ENCODE data around the gene SCN4B. TPM values are rescaled to one million over a fixed set of nuclear protein-coding genes. Genes with fewer than 3 reads are reported as not detected.

Gene SCN4B
- polyA plus RNA-seq, 1 donor (not counting 4 experiments of a cell fraction or from before 2014, with no cell fraction given), result 7.7 TPM

DNA sequence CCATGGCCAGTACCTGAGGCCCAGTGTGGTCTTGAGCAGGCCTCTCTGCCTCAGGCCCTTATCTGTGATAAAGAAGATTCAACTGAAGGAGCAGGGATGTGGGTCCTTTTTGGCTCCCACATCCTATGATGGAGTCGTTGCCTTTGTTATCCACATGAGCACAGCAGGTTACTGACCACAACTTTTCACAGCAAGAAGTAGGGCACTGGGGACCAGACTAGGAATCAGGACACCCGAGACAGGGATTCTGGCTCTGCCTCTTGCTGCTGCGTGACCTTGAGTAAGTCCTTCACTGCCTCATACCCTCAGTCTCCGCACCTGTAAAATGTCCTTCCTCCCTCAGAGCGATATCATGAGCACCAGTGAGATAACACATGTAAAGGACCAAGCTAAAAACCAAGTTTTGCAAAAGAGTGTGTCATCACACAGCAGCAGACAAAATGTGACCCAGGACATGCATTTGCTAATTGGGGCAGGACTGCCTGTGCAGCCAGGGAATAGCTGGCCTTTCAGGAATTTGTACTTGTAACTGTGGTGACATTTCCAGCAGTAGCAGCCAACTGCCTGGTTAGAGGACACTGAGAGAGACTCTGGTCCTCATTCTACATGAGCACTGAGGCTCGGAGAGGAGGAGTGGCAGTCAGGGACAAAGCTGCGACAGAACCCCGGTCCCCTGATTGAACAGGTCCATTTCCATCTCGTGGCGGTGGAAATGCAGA, 52.6 kb downstream of the SCN4B start:
- Histone ChIP-seq H3K4me1 (ENCODE audit: control insufficient read depth, extremely low read depth, insufficient read depth, low read length) (no peaks in the 10 kb centered on the region), H3K36me3 (ENCODE audit: control insufficient read depth in 2 of 2, extremely low read depth in 1 of 2, insufficient read depth in 2 of 2, low read length in 2 of 2) (no peaks in the 10 kb centered on the region), H4K20me1 (ENCODE audit: control insufficient read depth, extremely low read depth, insufficient read depth, low read length) (no peaks in the 10 kb centered on the region), H3K4me3 (ENCODE audit: control insufficient read depth in 2 of 3, extremely low read depth in 1 of 3, insufficient read depth in 2 of 3, low read depth in 1 of 3, low read length in 3 of 3) (no peak overlapping the region), H3K27me3 (ENCODE audit: control insufficient read depth, extremely low read depth, insufficient read depth, low read length) (no peaks in the 10 kb centered on the region), H3K27ac (ENCODE audit: control insufficient read depth, insufficient read depth, low read length) (no peak overlapping the region), H2AFZ (ENCODE audit: control insufficient read depth, low read length) (no peak overlapping the region), H3K4me2 (ENCODE audit: control insufficient read depth, extremely low read depth, insufficient read depth, low read depth, low read length) (no peak overlapping the region), H3K9me1 (ENCODE audit: control insufficient read depth, extremely low read depth, insufficient read depth, low read length) (no peaks in the 10 kb centered on the region), H3K79me2 (ENCODE audit: control insufficient read depth, insufficient read depth, low read length) (no peaks in the 10 kb centered on the region), H3K9me3 (ENCODE audit: control insufficient read depth, low read depth, low read length) (no peaks in the 10 kb centered on the region), H3K9ac (ENCODE audit: control insufficient read depth, extremely low read depth, insufficient read depth, low read length) (no peak overlapping the region)
- dilution Hi-C loops (cut with MboI; ENCODE audit: extremely low pct_ligation_motif_present, low sequenced_read_pairs), result no loop called here
- FAIRE-seq (no peak), DNase-seq (ENCODE audit: low read depth, low spot score) (no peak)
- TF ChIP-seq, protein P1, sequence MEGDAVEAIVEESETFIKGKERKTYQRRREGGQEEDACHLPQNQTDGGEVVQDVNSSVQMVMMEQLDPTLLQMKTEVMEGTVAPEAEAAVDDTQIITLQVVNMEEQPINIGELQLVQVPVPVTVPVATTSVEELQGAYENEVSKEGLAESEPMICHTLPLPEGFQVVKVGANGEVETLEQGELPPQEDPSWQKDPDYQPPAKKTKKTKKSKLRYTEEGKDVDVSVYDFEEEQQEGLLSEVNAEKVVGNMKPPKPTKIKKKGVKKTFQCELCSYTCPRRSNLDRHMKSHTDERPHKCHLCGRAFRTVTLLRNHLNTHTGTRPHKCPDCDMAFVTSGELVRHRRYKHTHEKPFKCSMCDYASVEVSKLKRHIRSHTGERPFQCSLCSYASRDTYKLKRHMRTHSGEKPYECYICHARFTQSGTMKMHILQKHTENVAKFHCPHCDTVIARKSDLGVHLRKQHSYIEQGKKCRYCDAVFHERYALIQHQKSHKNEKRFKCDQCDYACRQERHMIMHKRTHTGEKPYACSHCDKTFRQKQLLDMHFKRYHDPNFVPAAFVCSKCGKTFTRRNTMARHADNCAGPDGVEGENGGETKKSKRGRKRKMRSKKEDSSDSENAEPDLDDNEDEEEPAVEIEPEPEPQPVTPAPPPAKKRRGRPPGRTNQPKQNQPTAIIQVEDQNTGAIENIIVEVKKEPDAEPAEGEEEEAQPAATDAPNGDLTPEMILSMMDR (optimal IDR thresholded peaks at IDR 0.05 in 1 of 3, IDR thresholded peaks at IDR 0.05 in 1 of 3, conservative IDR thresholded peaks at IDR 0.05 in 1 of 3; ENCODE audit: extremely low read depth in 1 of 3, insufficient read depth in 2 of 3, low read length in 3 of 3), result no peak
- no peak for TF ChIP-seq EZH2 (IDR thresholded peaks at IDR 0.05; ENCODE audit: low read length)

- no peaks in the 10 kb centered on the region for H3K79me2 ChIP-seq (ENCODE audit: control insufficient read depth, insufficient read depth, low read length)
- H2AFZ ChIP-seq (ENCODE audit: control insufficient read depth, low read length), result no peak overlapping the region
- no peaks in the 10 kb centered on the region for H4K20me1 ChIP-seq (ENCODE audit: control insufficient read depth, extremely low read depth, insufficient read depth, low read length)
- H3K9me3 ChIP-seq (ENCODE audit: control insufficient read depth, low read depth, low read length), result no peaks in the 10 kb centered on the region
- no peak for FAIRE-seq
- no peaks in the 10 kb centered on the region for H3K4me1 ChIP-seq (ENCODE audit: control insufficient read depth, extremely low read depth, insufficient read depth, low read length)
- TF ChIP-seq EZH2 (IDR thresholded peaks at IDR 0.05; ENCODE audit: low read length), result no peak
- TF ChIP-seq, protein P1 (optimal IDR thresholded peaks at IDR 0.05 in 1 of 3, IDR thresholded peaks at IDR 0.05 in 1 of 3, conservative IDR thresholded peaks at IDR 0.05 in 1 of 3; ENCODE audit: extremely low read depth in 1 of 3, insufficient read depth in 2 of 3, low read length in 3 of 3), result no peak
- no peak overlapping the region for H3K4me3 ChIP-seq (ENCODE audit: control insufficient read depth in 2 of 3, extremely low read depth in 1 of 3, insufficient read depth in 2 of 3, low read depth in 1 of 3, low read length in 3 of 3)
- no peak overlapping the region for H3K4me2 ChIP-seq (ENCODE audit: control insufficient read depth, extremely low read depth, insufficient read depth, low read depth, low read length)
- no peaks in the 10 kb centered on the region for H3K9me1 ChIP-seq (ENCODE audit: control insufficient read depth, extremely low read depth, insufficient read depth, low read length)
- H3K27me3 ChIP-seq (ENCODE audit: control insufficient read depth, extremely low read depth, insufficient read depth, low read length), result no peaks in the 10 kb centered on the region
- no peaks in the 10 kb centered on the region for H3K36me3 ChIP-seq (ENCODE audit: control insufficient read depth in 2 of 2, extremely low read depth in 1 of 2, insufficient read depth in 2 of 2, low read length in 2 of 2)
- H3K9ac ChIP-seq (ENCODE audit: control insufficient read depth, extremely low read depth, insufficient read depth, low read length), result no peak overlapping the region
- no peak for DNase-seq (ENCODE audit: low read depth, low spot score)
- dilution Hi-C loops (cut with MboI; ENCODE audit: extremely low pct_ligation_motif_present, low sequenced_read_pairs), result no loop called here
- no peak overlapping the region for H3K27ac ChIP-seq (ENCODE audit: control insufficient read depth, insufficient read depth, low read length)
Measured at GRCh38 chr11:118098996-118099837, 53.4 kb downstream of the SCN4B start.
